ENCODE results near the gene BNC2. TPM values are rescaled to one million over a fixed set of nuclear protein-coding genes. Genes with fewer than 3 reads are reported as not detected.

Gene BNC2
- total RNA-seq, 6 experiments from 2014 or later: 0.22 to 0.80 (median 0.36) TPM

- no peak overlapping the region for H3K27ac ChIP-seq
- no peaks in the 10 kb centered on the region for H3K9me3 ChIP-seq
- DNase-seq (no peak), ATAC-seq (no peak)
- no peaks in the 10 kb centered on the region for H3K27me3 ChIP-seq
- no peak overlapping the region for H3K4me3 ChIP-seq
- WGBS (ENCODE audit: insufficient coverage, low coverage, low lambda C conversion rate, missing lambda C conversion rate): 31% methylated on average over 2 of the region's 2 CpGs
- intact Hi-C loops (cut with DNase I): no loop called here
- H3K4me1 ChIP-seq: no peaks in the 10 kb centered on the region
- no peaks in the 10 kb centered on the region for H3K36me3 ChIP-seq
- no peak for TF ChIP-seq POLR2A (IDR thresholded peaks at IDR 0.05)
- no peak for TF ChIP-seq CTCF (IDR thresholded peaks at IDR 0.05)
Measured at GRCh38 chr9:16753256-16753655, 117.2 kb downstream of the BNC2 start.

GRCh38 chr9:16752601-16753000, 117.9 kb downstream of the BNC2 start:
- Histone ChIP-seq H3K4me1 (no peaks in the 10 kb centered on the region), H3K4me3 (no peak overlapping the region), H3K36me3 (no peaks in the 10 kb centered on the region), H3K27ac (no peak overlapping the region), H3K27me3 (no peaks in the 10 kb centered on the region), H3K9me3 (no peaks in the 10 kb centered on the region)
- WGBS (ENCODE audit: insufficient coverage, low coverage, low lambda C conversion rate, missing lambda C conversion rate): 73% methylated on average over 2 of the region's 2 CpGs
- intact Hi-C loops (cut with DNase I): no loop called here
- no peak for DNase-seq
- no peak for TF ChIP-seq CTCF (IDR thresholded peaks at IDR 0.05)
- no peak for TF ChIP-seq POLR2A (IDR thresholded peaks at IDR 0.05)
- ATAC-seq: no peak

- no peak overlapping the region for H3K27ac ChIP-seq
- WGBS (ENCODE audit: insufficient coverage, low coverage, low lambda C conversion rate, missing lambda C conversion rate): 85% methylated on average over 4 of the region's 4 CpGs
- H3K27me3 ChIP-seq: no peaks in the 10 kb centered on the region
- ATAC-seq (no peak), DNase-seq (no peak)
- TF ChIP-seq POLR2A (IDR thresholded peaks at IDR 0.05): no peak
- no peak for TF ChIP-seq CTCF (IDR thresholded peaks at IDR 0.05)
- H3K4me3 ChIP-seq: no peak overlapping the region
- no peaks in the 10 kb centered on the region for H3K36me3 ChIP-seq
- intact Hi-C loops (cut with DNase I): no loop called here
- no peaks in the 10 kb centered on the region for H3K4me1 ChIP-seq
- H3K9me3 ChIP-seq: no peaks in the 10 kb centered on the region
Measured at GRCh38 chr9:16750553-16750952, 119.9 kb downstream of the BNC2 start.

- H3K9me3 ChIP-seq: no peaks in the 10 kb centered on the region
- DNase-seq (no peak), ATAC-seq (no peak)
- H3K4me1 ChIP-seq: no peaks in the 10 kb centered on the region
- H3K36me3 ChIP-seq: no peaks in the 10 kb centered on the region
- no peak overlapping the region for H3K27ac ChIP-seq
- WGBS (ENCODE audit: insufficient coverage, low coverage, low lambda C conversion rate, missing lambda C conversion rate): 68% methylated on average over 5 of the region's 5 CpGs
- no peak overlapping the region for H3K4me3 ChIP-seq
- no peak for TF ChIP-seq CTCF (IDR thresholded peaks at IDR 0.05)
- TF ChIP-seq POLR2A (IDR thresholded peaks at IDR 0.05): no peak
- H3K27me3 ChIP-seq: no peaks in the 10 kb centered on the region
- intact Hi-C loops (cut with DNase I): no loop called here
Measured at GRCh38 chr9:16745359-16745758, 125.1 kb downstream of the BNC2 start.

- H3K4me3 ChIP-seq: no peak overlapping the region
- ATAC-seq (no peak), DNase-seq (no peak)
- no peaks in the 10 kb centered on the region for H3K9me3 ChIP-seq
- H3K36me3 ChIP-seq: no peaks in the 10 kb centered on the region
- intact Hi-C loops (cut with DNase I): no loop called here
- 12% methylated on average over 2 of the region's 2 CpGs for WGBS (ENCODE audit: insufficient coverage, low coverage, low lambda C conversion rate, missing lambda C conversion rate)
- TF ChIP-seq POLR2A (IDR thresholded peaks at IDR 0.05): no peak
- no peak for TF ChIP-seq CTCF (IDR thresholded peaks at IDR 0.05)
- no peaks in the 10 kb centered on the region for H3K27me3 ChIP-seq
- no peaks in the 10 kb centered on the region for H3K4me1 ChIP-seq
- H3K27ac ChIP-seq: no peak overlapping the region
Measured at GRCh38 chr9:16744394-16744793, 126.1 kb downstream of the BNC2 start.

All from right lobe of liver (tissue), 6 donors.